NB4 (cell line): ENCODE measurements around the gene COL4A2.

Experiments used
- DNase-seq: peaks from one replicate; pipeline ENCODE4 v3.0.0; 2010; ENCODE audit warnings: low read depth
- H3K4me3 ChIP-seq: one replicate; pipeline ENCODE4 v1.5.1; 2011; ENCODE audit warnings: mild to moderate bottlenecking, low read depth, low read length, moderate library complexity
- CTCF ChIP-seq: IDR thresholded peaks from one replicate; pipeline ENCODE4 v1.5.1; 2012; ENCODE audit warnings: low read depth, low read length
- MYC ChIP-seq: IDR thresholded peaks from 2 replicates; pipeline ENCODE4 v1.6.1; 2011; ENCODE audit warnings: low read depth, low read length
- POLR2A ChIP-seq: IDR thresholded peaks from 2 replicates; pipeline ENCODE4 v1.6.1; 2011; ENCODE audit warnings: mild to moderate bottlenecking; ENCODE audit not compliant: insufficient read length; ENCODE audit errors: extremely low read depth
- TF ChIP-seq, protein P1 (sequence below): IDR thresholded peaks from 2 replicates; pipeline ENCODE4 v1.6.1; 2011; ENCODE audit warnings: low read depth, low read length

The COL4A2 gene

DNA sequence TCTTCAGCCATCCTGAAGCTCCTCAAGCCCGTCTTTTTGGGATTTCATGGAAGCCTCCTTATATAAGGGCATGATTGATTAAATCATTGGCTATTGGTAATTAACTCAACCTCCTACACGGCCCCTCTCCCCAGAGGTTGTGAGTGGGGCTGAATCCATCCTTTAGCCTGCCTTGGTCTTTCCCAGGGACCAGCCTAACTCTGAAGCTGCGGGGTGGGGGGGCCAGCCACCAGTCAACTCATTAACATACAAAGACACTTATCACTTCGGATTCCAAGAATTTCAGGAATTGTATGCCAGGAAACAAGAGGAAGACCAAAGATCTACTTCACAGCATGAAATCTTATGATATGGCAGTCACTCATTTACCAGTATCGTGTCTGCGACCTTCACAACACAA is 10.1 kb upstream of the COL4A2 start:
- H3K4me3 ChIP-seq = no peak overlapping the region
- TF ChIP-seq MYC (no peak), CTCF (no peak), POLR2A (no peak)
- TF ChIP-seq, protein P1, sequence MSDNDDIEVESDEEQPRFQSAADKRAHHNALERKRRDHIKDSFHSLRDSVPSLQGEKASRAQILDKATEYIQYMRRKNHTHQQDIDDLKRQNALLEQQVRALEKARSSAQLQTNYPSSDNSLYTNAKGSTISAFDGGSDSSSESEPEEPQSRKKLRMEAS = no peak
- no peak for DNase-seq

DNA sequence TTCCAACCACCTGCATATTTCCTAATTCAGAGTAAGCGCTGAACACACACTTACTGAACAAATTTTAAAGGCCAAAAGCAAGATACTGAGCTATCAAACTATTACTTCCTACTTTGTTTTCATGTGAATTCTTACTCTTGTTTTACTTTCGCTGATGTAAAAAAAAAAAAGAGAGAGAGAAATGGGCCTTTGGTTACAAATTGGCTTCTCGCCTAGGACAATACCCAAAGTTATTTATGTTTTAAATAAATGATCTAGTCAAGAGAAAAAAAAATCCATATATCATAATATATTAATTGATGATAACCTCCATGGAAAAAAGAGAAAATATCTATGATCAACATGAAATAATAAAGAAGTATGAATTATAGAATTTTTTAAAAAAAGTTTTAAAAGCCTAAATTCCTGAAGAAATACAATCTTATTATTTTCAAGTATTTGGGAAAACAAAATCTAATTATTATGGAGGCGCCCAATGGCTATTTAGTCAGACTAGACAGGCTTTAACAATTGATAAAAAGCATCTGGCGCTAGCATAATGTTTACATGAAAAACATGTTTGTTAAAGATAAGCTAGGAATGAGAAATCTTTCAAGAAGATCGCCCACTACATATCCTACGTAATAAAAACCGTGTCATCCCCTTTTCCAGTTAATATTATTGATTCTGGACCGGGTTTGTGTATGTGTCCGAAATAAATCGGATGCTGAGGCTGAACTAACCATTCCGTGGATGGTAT is 9.1 kb upstream of the COL4A2 start:
- H3K4me3 ChIP-seq = no peak overlapping the region
- TF ChIP-seq CTCF = no peak

DNA sequence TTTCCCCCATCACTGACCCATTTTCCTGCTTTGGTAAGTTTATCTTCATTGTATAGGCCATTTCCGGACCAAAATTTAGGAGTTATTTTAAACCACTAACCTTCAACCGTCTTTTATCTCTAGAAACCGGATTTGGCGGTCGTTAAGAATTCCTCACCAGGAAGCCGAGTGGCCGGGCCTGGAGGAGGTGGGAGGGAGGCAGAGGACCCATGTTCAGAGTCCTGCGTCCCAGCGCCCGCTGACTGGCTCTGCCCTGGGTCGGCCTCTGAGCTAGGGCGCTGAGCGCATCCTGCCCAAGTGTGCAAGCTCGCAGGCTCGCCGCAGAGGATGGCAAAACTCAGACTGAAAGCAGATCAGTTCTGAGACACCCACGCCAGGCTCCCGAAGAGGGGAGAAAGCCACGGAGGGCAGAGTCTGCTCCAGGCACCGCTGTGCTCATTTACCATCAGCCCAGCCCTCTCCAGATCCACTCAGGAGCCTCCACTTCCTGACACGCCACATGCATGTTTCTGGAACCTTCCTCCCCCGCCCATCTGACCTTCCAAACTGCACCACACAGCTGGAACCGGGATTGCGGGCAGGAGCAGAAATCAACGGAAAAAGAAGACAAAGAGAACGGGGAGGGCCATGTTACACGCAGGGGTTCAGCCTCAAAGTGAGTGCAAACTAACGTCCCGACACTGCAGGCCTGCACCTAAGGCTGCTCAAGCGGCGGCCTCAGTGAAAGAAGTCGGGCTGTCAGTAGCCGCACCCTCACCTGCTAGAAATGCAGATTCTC is 8.4 kb upstream of the COL4A2 start:
- TF ChIP-seq CTCF = no peak
- TF ChIP-seq POLR2A = no peak
- TF ChIP-seq, protein P1 = no peak
- no peak for TF ChIP-seq MYC
- DNase-seq = no peak
- H3K4me3 ChIP-seq = no peak overlapping the region

More for the DNA sequence above, 9.1 kb upstream of the COL4A2 start:
- no peak for DNase-seq

DNA sequence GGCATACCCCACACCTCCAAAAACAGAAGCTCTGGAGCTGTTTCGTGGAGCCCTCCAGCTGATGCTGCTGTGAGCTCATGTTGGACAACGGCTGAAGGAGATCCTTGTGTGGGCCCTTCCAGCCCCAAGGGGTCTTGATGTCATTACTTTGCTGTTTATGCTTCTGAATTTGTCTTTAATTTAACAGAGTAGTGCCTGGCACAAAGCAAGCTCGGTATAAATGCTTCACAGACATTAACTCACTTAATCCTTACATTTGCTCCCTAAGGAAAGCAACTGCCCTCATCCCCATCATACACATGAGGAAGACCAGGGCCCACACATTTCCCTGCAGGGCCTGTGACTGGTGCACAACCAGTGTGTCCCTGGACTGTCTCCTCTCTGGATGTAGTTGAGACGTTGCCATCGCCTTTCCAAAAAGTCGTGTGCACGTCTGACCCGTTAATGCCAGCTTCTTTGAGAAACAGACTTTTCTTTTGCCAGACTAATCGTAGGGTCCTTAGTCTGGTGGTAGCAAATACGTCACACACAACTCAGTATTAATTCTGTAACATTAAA is 7.7 kb upstream of the COL4A2 start:
- H3K4me3 ChIP-seq = no peak overlapping the region
- no peak for DNase-seq
- TF ChIP-seq, protein P1 = no peak
- TF ChIP-seq CTCF (no peak), POLR2A (no peak), MYC (no peak)

DNA sequence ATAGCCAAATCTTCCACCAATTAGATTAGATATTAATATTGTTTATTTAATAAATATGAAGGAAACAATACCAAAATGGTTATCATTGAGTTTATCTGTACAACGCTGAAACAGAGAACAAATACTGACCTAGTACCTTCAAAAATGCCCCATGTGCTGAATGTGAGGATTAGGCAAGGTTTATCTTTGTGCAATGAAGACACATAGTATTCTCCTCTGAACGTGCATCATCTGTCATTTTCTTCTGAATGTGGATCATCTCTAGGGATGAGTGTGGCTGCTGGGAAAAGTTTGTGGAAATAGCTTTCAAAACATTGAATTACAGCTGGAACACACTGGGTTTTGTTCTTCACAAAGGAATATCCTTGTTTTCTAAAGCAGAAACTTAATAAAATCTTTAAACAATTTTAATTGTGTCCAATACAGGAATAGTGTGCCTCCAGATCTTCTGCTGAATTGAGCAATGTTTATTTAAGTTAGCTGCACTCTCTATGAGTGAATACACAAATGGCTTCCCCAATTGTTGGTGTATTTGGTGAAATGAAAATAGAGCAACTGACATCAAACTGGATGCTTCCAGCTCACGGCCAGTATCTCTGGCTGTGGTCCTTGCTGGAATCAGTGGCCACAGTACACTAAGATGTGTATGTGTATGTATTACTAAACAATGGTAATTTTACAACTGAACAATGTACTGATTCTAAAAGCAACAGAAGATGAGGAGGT is 6.8 kb upstream of the COL4A2 start:
- H3K4me3 ChIP-seq = no peak overlapping the region
- DNase-seq = no peak
- TF ChIP-seq CTCF = no peak
- no peak for TF ChIP-seq MYC
- TF ChIP-seq, protein P1 = no peak
- TF ChIP-seq POLR2A = no peak
